ENCODE measurements around the gene MRPL42. TPM values are rescaled to one million over a fixed set of nuclear protein-coding genes. Genes with fewer than 3 reads are reported as not detected.
"Not testable (repeated sequence)": the region's sequence is repeated elsewhere in the genome, so short reads cannot be mapped to it uniquely, and the experiment has no call there.

MRPL42 gene
- total RNA-seq, 1 donor from 2014 or later = 93.2 TPM

DNA sequence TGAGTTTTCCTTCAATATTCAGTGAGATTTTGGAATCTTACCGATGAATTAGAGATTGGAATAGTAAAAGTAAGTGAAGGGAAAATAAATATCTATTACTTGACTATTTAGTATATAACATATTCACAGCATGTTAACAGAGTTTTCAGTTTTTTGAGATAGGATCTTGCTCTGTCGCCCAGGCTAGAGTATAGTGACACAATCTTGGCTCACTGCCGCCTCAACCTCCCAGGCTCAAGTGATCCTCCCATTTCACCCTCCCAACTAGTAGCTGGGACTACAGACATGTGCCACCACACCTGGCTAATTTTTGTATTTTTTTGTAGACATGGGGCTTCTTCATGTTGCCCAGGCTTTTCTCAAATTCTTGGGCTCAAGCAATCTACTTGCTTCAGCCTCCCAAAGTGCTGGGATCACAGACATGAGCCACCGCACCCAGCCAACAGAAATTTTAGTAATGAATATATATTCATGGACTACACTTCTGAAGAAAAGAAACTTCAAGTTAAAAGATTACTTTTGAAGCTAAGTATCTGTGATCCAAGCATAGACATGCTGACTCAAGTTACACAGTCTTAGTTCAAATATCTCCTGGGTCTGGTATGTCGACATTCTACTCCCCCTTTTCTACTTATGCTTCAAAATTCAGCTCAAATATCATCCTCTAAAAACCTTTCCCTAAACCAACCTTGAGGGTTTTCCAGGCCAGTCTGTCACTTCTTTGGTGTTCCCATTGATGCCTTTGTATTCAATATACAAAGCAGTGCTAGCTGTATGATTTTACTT is 39.3 kb upstream of the MRPL42 start:
- H3K4me3 ChIP-seq (ENCODE audit: low read depth, low read length) = no peak overlapping the region
- no peak for DNase-seq (ENCODE audit: low read depth)
- TF ChIP-seq, protein P1, sequence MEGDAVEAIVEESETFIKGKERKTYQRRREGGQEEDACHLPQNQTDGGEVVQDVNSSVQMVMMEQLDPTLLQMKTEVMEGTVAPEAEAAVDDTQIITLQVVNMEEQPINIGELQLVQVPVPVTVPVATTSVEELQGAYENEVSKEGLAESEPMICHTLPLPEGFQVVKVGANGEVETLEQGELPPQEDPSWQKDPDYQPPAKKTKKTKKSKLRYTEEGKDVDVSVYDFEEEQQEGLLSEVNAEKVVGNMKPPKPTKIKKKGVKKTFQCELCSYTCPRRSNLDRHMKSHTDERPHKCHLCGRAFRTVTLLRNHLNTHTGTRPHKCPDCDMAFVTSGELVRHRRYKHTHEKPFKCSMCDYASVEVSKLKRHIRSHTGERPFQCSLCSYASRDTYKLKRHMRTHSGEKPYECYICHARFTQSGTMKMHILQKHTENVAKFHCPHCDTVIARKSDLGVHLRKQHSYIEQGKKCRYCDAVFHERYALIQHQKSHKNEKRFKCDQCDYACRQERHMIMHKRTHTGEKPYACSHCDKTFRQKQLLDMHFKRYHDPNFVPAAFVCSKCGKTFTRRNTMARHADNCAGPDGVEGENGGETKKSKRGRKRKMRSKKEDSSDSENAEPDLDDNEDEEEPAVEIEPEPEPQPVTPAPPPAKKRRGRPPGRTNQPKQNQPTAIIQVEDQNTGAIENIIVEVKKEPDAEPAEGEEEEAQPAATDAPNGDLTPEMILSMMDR (conservative IDR thresholded peaks at IDR 0.05; ENCODE audit: low read depth, low read length) = no peak

- H3K4me3 ChIP-seq (ENCODE audit: low read depth, low read length) = no peak overlapping the region
- no peak for DNase-seq (ENCODE audit: low read depth)
- TF ChIP-seq, protein P1 (conservative IDR thresholded peaks at IDR 0.05; ENCODE audit: low read depth, low read length) = no peak
Measured at GRCh38 chr12:93429448-93429847, 37.9 kb upstream of the MRPL42 start.

- TF ChIP-seq, protein P1 (conservative IDR thresholded peaks at IDR 0.05; ENCODE audit: low read depth, low read length) = no peak
- no peak overlapping the region for H3K4me3 ChIP-seq (ENCODE audit: low read depth, low read length)
- no peak for DNase-seq (ENCODE audit: low read depth)
Measured at GRCh38 chr12:93429852-93430251, 37.5 kb upstream of the MRPL42 start.

GRCh38 chr12:93430280-93430679 is 37.0 kb upstream of the MRPL42 start:
- no peak overlapping the region for H3K4me3 ChIP-seq (ENCODE audit: low read depth, low read length)
- TF ChIP-seq, protein P1 (conservative IDR thresholded peaks at IDR 0.05; ENCODE audit: low read depth, low read length) = no peak
- DNase-seq (ENCODE audit: low read depth) = no peak

- not testable (repeated sequence) for DNase-seq (ENCODE audit: low read depth); H3K4me3 ChIP-seq (ENCODE audit: low read depth, low read length)
Measured at GRCh38 chr12:93432031-93432430, 35.3 kb upstream of the MRPL42 start.

DNA sequence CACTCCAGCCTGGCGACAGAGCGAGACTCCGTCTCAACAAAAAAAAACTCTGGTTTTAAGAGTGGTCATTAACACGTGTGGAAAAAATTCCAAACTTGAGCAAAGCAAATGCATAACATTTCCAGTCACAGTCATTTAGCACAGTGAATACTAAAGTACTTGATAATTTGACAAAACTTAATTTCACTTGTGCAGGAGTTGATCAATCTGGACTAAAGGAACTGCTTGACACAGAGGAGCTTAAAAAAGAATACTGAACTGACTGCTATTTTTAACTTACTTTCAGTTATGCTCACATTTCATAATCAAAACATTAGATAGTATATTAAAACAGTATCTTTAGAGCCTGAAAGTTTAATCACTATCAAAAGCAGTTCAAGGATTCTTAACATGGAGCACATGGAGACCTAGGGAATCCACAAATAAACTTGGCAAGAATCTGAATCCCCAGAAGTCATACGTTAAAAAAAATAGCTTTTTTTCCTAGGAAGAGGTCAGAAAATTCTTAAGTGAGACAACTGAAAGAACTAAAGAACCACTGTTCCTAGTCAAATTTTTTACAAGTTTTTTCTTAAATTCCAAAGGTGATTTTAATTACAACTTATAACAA is 33.0 kb upstream of the MRPL42 start:
- DNase-seq (ENCODE audit: low read depth) = no peak
- TF ChIP-seq, protein P1 (conservative IDR thresholded peaks at IDR 0.05; ENCODE audit: low read depth, low read length) = no peak

DNA sequence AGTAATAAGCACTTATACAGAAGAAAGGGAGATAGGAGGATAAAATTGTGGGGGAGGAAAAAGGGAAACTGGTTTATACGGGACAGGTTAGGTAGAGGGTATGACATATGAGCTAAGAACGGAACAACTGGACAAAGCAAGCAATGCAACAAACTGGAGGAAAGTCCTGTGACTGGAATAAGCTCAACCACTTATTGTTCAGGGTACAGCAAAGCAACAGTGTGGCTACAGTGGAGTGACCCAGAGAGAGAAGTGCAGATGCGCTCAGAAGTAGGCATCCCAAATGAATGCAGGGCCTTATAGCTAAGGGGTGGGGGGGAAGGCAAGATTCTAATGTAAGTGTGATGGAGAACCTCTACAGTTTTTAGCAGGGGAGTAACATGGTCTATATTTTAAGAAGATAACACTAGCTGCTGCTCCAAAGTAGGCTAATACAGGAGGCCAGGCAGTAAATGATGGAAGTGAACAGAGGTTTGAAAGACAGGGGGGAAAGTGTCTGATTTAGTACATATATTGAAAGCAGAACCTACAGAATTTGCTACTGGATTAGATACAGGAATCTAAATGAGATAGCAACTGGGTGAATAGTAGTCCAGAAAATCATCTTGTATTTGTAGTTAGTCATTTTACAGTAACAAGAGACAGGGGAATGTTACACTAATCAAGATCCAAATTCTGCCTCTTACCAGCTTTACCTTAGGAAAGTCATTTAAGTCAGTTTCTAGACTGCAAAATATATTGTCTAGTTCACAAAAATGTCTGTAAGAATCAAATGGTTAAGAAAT is 28.9 kb upstream of the MRPL42 start:
- no peak overlapping the region for H3K4me3 ChIP-seq (ENCODE audit: low read depth, low read length)
- TF ChIP-seq, protein P1 (conservative IDR thresholded peaks at IDR 0.05; ENCODE audit: low read depth, low read length) = no peak
- DNase-seq (ENCODE audit: low read depth) = no peak

More for the DNA sequence above, 33.0 kb upstream of the MRPL42 start:
- H3K4me3 ChIP-seq (ENCODE audit: low read depth, low read length) = no peak overlapping the region

Data from epithelial cell of proximal tubule (primary cell).